ENCODE measurements around the gene MYO5B.

MYO5B gene

DNA sequence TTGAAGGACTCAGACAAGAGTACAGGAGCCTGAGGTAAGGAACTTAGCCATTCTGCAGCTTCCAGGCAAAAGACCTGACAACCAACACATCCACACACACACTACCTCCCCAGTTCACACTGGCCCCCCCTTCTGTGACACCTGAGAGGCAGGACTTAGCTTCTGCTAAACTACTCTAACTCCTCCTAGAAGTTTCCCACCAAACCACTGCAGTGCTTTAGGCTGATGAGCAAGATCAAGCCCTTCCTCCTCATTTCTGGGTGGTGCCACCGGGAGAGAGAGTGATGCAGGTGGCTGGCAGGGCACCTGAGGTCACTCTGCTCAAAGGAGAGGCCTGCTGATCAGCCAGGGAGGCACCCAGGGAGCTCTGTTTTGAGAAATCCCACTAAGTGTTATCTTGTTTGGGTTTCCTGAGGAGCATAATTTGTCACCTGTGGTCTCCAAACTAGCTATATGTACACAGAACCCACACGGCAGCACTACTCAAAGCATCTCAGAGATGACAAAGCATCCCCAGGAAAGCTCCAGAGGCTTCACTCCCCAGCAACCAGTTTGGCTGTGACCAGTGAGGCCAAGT is 188.4 kb downstream of the MYO5B start:
- DNase-seq, result no peak

- DNase-seq, result no peak
These were observed 190.9 kb downstream of the MYO5B start for GRCh38 chr18:50004013-50004412.

DNA sequence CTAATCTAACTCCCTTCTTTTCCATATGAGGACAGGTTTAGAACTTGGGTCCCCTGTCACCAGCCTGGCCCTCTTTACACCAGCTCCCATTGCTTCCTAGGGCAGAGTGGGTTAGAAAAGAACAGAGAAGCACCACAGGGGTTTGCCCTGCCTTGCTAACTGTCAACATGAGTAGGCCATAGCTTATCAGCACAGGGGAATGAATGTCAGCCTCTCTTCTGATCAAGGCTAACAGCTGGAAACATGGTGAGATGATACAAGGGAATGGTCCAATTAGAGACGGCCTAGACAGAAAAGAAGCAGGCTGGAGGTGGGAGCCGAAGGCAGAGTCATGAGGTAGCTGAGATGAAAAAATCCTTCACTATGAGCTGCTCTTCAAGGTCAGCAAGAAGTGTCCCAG is 192.2 kb downstream of the MYO5B start:
- no peak for DNase-seq

DNA sequence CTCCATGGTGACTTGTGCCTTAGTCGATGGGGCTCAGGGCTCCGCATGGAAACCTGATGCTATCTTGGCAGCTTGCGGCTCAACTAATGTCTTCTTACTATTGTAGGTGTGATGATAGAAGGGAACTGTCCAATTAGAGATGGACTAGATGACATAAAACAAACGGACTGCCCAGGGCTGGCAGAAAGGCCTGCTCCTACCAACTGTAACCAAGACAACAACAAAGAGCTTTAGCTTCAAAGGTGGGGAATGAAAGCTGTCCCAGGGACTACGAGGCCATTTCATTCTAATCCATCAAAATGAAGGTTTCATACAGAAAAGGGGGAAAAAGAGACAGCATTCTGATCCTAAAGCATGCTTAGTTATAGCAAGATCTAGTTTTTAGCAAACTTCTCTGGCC is 194.7 kb downstream of the MYO5B start:
- no peak for DNase-seq

- no peak for DNase-seq
These were observed 195.8 kb downstream of the MYO5B start for GRCh38 chr18:49999128-49999527.

GRCh38 chr18:49997558-49997957 is 197.4 kb downstream of the MYO5B start:
- no peak for DNase-seq

DNA sequence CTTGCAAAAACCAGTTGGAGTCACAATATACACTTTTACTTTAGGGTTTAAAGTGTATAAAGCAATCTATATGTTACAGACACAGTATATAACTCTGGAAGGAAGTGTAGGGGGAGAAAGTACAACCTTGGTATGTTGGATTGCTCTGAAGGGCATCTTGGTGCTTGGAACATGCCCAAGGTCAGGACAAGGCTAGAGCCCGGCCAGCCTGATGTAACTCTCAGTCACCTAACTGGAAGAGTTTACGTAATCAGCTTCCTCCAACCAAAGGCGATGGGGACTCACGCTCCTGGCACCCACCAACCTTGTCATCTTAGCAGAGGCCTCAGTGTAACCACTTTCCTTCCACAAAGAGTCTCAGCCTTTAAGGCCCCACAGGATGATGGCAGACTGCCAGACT is 200.5 kb downstream of the MYO5B start:
- no peak for DNase-seq

GRCh38 chr18:49993299-49993698 is 201.6 kb downstream of the MYO5B start:
- DNase-seq, result no peak

- DNase-seq, result no peak
These were observed 206.2 kb downstream of the MYO5B start for GRCh38 chr18:49988733-49989132.

- DNase-seq, result no peak
These were observed 206.8 kb downstream of the MYO5B start for GRCh38 chr18:49988101-49988500.

DNA sequence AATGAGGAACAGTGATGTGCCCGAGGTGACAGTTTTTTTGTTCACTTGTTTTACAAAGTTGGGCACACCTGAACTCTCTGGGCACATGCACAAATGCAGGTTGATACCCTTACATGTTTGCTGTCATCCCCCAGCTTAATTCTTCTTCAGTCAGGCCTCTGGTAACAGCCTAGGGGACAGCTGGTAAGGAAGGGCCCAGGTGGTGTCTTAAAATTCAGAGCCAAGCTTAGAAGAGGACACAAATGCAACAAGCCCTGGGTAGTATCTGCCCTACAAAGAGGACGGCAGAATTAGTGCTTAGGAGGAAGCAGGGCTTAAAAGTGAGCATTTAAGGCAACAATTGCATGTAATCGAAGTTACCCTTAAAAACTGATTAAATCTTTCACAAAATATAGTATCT is 209.7 kb downstream of the MYO5B start:
- no peak for DNase-seq

GRCh38 chr18:49980896-49981295 is 214.1 kb downstream of the MYO5B start:
- DNase-seq, result no peak

DNA sequence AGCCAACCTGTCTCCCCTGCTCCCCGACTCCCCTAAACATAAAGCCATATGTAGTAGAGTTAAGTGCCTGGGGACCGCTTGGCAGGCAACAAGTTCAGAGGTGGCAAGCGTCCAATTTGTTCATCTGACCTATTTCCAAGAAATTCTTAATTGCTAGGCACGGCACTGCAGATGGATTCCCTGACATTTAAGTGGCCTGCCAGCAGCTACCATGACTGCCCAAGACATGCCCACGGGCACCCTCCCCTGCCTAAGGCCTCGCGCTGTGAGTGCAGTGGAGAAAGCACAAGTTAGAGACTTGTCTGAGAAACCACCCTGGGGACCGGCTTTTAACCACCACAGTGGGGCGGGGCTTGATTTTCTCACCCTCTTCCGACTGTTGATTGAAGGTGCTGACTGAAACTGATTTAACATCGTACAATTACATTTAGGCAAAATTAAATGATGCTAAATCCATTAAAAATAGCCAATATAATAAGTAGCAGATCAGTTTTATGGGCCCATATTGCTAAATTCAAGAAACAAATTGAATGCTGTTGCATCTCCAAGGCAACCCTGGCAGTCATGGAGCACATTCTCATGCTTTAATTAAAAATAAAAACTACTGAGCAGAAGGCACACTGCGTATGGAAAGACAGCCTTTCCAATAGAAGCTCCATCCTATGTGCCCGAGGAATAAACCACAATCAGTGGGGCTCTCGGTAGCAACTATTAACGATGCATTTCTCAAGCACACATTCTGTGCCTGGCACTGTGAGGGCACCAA is 218.0 kb downstream of the MYO5B start:
- no peak for DNase-seq

GRCh38 chr18:49976001-49976400 is 218.9 kb downstream of the MYO5B start:
- no peak for DNase-seq

- no peak for DNase-seq
These were observed 220.9 kb downstream of the MYO5B start for GRCh38 chr18:49974079-49974478.

- no peak for DNase-seq
These were observed 221.4 kb downstream of the MYO5B start for GRCh38 chr18:49973592-49973991.

DNA sequence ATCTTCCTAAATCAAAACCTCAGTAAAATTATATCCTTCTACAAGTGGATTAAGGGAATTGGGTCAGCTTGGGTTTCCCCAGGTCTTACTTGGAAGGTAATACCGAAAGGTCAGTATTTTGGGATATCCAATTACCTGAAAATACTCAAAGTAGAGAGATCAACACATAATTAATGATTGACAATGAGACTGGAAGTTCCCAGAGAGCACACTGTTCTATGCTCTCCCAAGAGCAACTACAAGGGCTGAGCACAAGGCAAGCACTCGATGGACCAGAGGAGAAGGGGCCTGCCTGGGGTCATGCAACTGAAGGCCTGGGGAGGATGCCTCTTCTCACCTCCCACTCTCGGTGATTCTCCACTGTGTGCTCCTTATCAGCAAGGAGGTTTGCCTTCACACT is 222.4 kb downstream of the MYO5B start:
- no peak for DNase-seq

GRCh38 chr18:49971462-49971861 is 223.5 kb downstream of the MYO5B start:
- no peak for DNase-seq

DNA sequence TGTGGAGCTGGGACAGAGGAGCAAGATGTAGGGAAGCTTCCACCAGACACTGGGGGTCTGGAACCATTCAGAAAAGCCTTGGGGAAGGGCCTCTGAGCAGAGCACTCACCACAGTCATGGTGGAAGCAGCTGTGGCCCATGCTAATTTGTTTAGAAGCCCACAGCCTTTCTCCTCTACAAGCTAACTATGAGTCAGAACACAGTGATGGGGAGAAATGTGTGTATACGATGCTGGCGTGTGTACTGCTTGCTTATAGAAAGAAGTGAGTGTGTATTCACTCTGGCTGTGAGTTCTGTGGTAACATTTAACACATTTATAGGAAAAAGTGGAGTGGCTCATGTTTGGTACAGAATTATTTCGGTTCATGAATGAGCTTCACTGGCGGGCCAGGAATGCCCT is 224.6 kb downstream of the MYO5B start:
- no peak for DNase-seq

GRCh38 chr18:49968644-49969309 is 226.2 kb downstream of the MYO5B start:
- DNase-seq, result no peak

GRCh38 chr18:49967636-49968313 is 227.2 kb downstream of the MYO5B start:
- no peak for DNase-seq

DNA sequence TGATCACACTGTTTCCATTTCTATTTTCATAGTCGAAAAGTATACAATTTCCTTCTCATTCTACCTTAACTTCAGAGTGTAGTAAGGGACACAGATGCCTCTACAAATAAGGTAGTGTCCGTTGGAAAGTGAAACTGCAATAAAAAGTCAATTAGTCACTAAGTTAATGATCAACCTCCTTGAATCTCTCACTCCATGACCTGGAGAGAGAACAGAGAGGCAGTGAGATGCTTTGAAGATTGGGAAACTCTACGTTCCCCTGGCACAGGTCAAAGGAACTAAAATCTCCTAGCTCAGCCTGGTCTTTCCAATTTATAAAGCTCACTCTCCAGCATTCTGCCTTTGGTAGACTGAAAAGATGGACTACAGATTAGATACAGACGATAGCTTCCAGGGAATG is 227.8 kb downstream of the MYO5B start:
- no peak for DNase-seq

DNA sequence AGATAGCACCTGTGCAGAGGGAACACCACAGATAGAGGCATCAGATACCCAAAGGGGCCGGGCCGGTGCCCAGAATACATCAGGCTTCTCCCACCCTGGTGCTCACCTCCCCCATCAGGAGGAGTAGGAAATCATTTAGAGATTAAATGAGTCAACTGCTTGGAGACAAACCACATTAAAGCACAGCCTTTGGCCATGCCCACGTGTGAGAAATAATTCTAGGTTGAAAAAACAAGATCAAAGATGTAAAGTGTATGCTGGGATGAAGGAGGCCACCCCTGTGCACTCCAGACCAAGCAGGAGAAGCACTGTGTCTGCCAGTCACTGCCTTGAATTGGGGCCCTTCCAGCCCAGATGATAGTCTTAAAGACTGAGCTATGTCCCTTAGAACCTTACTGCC is 228.9 kb downstream of the MYO5B start:
- no peak for DNase-seq

GRCh38 chr18:49963217-49963616 is 231.7 kb downstream of the MYO5B start:
- DNase-seq, result no peak

All from NCI-H2029 treated with DMSO at 0.1 percent for 48 hours (cell line).